Measurements from ENCODE around the gene HOXD4.

The HOXD4 gene

GRCh38 chr2:176170602-176171305 is 19.4 kb downstream of the HOXD4 start:
- DNase-seq (ENCODE audit: low read depth in 2 of 2), result no peak

GRCh38 chr2:176171351-176172006 is 20.1 kb downstream of the HOXD4 start:
- DNase-seq (ENCODE audit: low read depth in 2 of 2), result no peak

GRCh38 chr2:176172007-176172894 is 20.9 kb downstream of the HOXD4 start:
- no peak for DNase-seq (ENCODE audit: low read depth in 2 of 2)

- no peak for DNase-seq (ENCODE audit: low read depth in 2 of 2)
Observed at GRCh38 chr2:176172895-176173566, 21.7 kb downstream of the HOXD4 start.

GRCh38 chr2:176173567-176174381 is 22.4 kb downstream of the HOXD4 start:
- DNase-seq (ENCODE audit: low read depth in 2 of 2), result no peak

- DNase-seq (ENCODE audit: low read depth in 2 of 2), result no peak
Observed at GRCh38 chr2:176174382-176174823, 23.1 kb downstream of the HOXD4 start.

GRCh38 chr2:176174824-176175708 is 23.7 kb downstream of the HOXD4 start:
- DNase-seq (ENCODE audit: low read depth in 2 of 2), result no peak

- no peak for DNase-seq (ENCODE audit: low read depth in 2 of 2)
Observed at GRCh38 chr2:176175709-176176607, 24.6 kb downstream of the HOXD4 start.

- no peak for DNase-seq (ENCODE audit: low read depth in 2 of 2)
Observed at GRCh38 chr2:176177580-176178037, 26.3 kb downstream of the HOXD4 start.

GRCh38 chr2:176178038-176178756 is 26.8 kb downstream of the HOXD4 start:
- no peak for DNase-seq (ENCODE audit: low read depth in 2 of 2)

- no peak for DNase-seq (ENCODE audit: low read depth in 2 of 2)
Observed at GRCh38 chr2:176178757-176179295, 27.5 kb downstream of the HOXD4 start.

GRCh38 chr2:176181551-176181950 is 30.2 kb downstream of the HOXD4 start:
- DNase-seq (ENCODE audit: low read depth in 2 of 2), result no peak

- no peak for DNase-seq (ENCODE audit: low read depth in 2 of 2)
Observed at GRCh38 chr2:176182671-176183070, 31.3 kb downstream of the HOXD4 start.

- DNase-seq (ENCODE audit: low read depth in 2 of 2), result no peak
Observed at GRCh38 chr2:176184749-176185148, 33.4 kb downstream of the HOXD4 start.

- DNase-seq (ENCODE audit: low read depth in 2 of 2), result no peak
Observed at GRCh38 chr2:176186024-176186423, 34.7 kb downstream of the HOXD4 start.

- DNase-seq (ENCODE audit: low read depth in 2 of 2), result no peak
Observed at GRCh38 chr2:176187200-176187898, 36.0 kb downstream of the HOXD4 start.
